Measurements from ENCODE around the gene DGKE.
A peak's percentile ranks its signal among the peaks of the same experiment; 100 is the strongest.

DGKE gene

DNA sequence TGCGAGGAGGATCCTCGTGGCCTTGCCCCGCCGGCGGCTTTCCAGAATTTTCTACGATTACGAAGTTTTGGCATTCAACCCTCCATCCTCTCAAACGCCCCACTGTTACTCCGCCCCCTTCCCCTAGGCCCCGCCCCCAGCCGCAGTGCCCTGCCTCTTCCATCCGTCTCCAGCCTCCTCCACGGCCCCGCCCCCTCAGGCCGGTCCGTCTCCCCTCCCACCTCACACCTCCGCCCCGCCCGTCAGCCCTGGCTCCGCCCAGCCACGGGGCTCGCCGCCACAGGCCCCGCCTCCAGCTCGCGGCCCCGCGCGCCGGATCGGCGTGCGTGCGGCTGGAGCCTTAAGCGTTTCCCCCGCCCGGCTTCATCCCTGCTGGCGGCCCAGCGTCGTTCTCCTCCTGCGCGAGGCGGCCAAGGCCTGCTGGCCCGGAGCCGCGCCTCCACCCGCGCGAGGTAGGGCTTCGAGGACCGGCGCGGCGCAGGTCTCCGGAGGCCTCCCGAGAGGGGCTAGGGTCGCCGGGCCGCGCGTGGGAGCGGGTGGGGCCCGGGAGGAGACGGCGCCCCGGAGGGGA, at the start of gene DGKE, which contains the start of gene C17orf67:
TSS of gene DGKE (plus strand) at position 343 of the 571 bp plus-strand sequence. CDS start 645 bp downstream, outside the sequence.
TSS of gene C17orf67 (minus strand) at position 112 of the 571 bp plus-strand sequence. CDS start 18,110 bp downstream, outside the sequence.
- Mint-ChIP-seq H3K4me3 (peak within 1 kb of the TSS; percentile 95 to 97), H3K4me1 (peaks cover 29 to 54% of the 10 kb centered on the region in 2 donors), H3K36me3 (peaks cover 21 to 36% of the 10 kb centered on the region in 2 donors), H3K27ac (peak within 1 kb of the TSS; percentile 90), H3K9me3 (no peaks in the 10 kb centered on the region), H3K27me3 (no peaks in the 10 kb centered on the region)
- peak; percentile 95 for DNase-seq
- peak; percentile 85 to 91 for ATAC-seq (replicated peaks)

- peaks cover 23 to 44% of the 10 kb centered on the region in 2 donors for H3K4me1 Mint-ChIP-seq
- peaks cover 2 to 18% of the 10 kb centered on the region in 2 donors for H3K27me3 Mint-ChIP-seq
- H3K9me3 Mint-ChIP-seq = peaks cover 0 to 5% of the 10 kb centered on the region in 2 donors
- H3K4me3 Mint-ChIP-seq = no peak overlapping the region
- no peak overlapping the region for H3K27ac Mint-ChIP-seq
- DNase-seq = no peak
- peaks cover 5 to 15% of the 10 kb centered on the region in 2 donors for H3K36me3 Mint-ChIP-seq
- no peak for ATAC-seq (replicated peaks)
Measured at GRCh38 chr17:56785405-56785804, 48.5 kb upstream of the DGKE start.

DNA sequence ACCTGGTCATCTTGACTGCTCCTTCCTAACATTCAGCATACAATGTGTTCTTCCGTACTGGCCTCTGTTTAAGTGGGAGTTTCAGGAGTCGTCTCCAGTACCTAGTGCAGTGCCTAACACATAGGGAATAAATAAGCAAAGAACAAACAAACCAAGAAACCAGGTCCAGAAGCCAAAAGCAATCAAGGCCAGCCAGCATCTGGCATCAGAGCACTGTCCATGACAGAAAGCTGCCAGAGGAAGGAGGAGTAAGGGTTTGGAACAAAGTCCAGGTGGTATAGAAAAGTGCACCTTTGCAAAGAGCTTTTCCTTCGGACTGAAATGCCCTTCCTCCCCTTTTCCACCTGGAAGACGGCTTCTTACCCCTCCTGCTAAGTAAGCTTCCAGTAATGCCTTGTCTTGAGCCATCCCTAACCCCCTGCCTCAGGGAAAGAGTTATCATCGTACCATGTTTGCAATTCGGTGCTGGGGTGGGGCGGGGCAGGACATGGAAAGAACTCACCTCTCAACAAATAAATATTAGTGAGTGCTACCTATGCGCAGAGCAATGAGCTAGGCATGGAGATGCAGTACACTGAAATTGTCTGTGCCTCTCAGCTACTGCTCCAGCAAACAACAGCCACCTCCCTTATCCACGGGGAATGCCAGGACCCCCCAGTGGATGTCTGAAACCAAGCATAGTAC, 47.8 kb upstream of the DGKE start:
- DNase-seq (no peak), ATAC-seq (replicated peaks) (no peak)
- peak overlapping the region; percentile 91 for H3K27ac Mint-ChIP-seq
- peaks cover 7 to 21% of the 10 kb centered on the region in 2 donors for H3K36me3 Mint-ChIP-seq
- peaks cover 0 to 14% of the 10 kb centered on the region in 2 donors for H3K27me3 Mint-ChIP-seq
- H3K4me1 Mint-ChIP-seq = peaks cover 21 to 40% of the 10 kb centered on the region in 2 donors
- H3K4me3 Mint-ChIP-seq = peak overlapping the region in 1 of 2 donors; percentile 66
- H3K9me3 Mint-ChIP-seq = peaks cover 4 to 6% of the 10 kb centered on the region in 2 donors

GRCh38 chr17:56786989-56787482, 46.9 kb upstream of the DGKE start:
- Mint-ChIP-seq H3K27me3 (peaks cover 0 to 8% of the 10 kb centered on the region in 2 donors), H3K9me3 (peaks cover 4 to 8% of the 10 kb centered on the region in 2 donors), H3K27ac (peak overlapping the region; percentile 91), H3K4me3 (peak overlapping the region; percentile 36 to 66), H3K36me3 (peaks cover 9 to 27% of the 10 kb centered on the region in 2 donors), H3K4me1 (peaks cover 21 to 39% of the 10 kb centered on the region in 2 donors)
- ATAC-seq (replicated peaks) = peak; percentile 98 to 99
- peak; percentile 74 for DNase-seq

GRCh38 chr17:56792267-56792666, 41.7 kb upstream of the DGKE start:
- H3K4me3 Mint-ChIP-seq = peak overlapping the region in 1 of 2 donors; percentile 39
- peaks cover 7 to 8% of the 10 kb centered on the region in 2 donors for H3K4me1 Mint-ChIP-seq
- H3K27ac Mint-ChIP-seq = no peak overlapping the region

DNA sequence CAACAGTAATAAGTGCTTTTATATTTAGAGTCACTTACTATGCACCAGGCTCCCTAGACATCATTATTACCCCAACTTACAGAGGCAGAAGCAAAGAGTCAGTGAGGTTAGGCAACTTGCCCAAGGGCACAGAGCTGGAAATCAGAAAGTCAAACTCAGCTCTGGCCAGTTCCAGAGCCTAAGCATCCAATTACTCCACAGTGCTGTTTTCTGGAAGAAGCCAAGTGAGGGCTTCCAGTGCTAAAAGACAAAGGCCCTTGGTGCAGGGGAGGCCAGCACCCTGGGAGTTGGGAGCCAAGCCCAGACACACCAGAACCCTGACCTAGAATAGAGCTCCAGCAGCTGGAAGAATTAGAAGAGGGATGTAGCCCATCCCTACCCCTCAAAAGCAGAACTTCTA, 40.4 kb upstream of the DGKE start:
- H3K9me3 Mint-ChIP-seq = peaks cover 12 to 14% of the 10 kb centered on the region in 2 donors
- H3K4me3 Mint-ChIP-seq = no peak overlapping the region
- ATAC-seq (replicated peaks) (no peak), DNase-seq (no peak)
- peaks cover 0 to 5% of the 10 kb centered on the region in 2 donors for H3K4me1 Mint-ChIP-seq
- H3K36me3 Mint-ChIP-seq = peaks cover 17 to 38% of the 10 kb centered on the region in 2 donors
- no peak overlapping the region for H3K27ac Mint-ChIP-seq
- H3K27me3 Mint-ChIP-seq = no peaks in the 10 kb centered on the region

More at GRCh38 chr17:56792267-56792666, 41.7 kb upstream of the DGKE start:
- peaks cover 18 to 40% of the 10 kb centered on the region in 2 donors for H3K36me3 Mint-ChIP-seq
- ATAC-seq (replicated peaks) (no peak), DNase-seq (no peak)
- H3K27me3 Mint-ChIP-seq = no peaks in the 10 kb centered on the region
- H3K9me3 Mint-ChIP-seq = peaks cover 13 to 14% of the 10 kb centered on the region in 2 donors

GRCh38 chr17:56793957-56794356, 40.0 kb upstream of the DGKE start:
- Mint-ChIP-seq H3K36me3 (peaks cover 17 to 38% of the 10 kb centered on the region in 2 donors), H3K27me3 (no peaks in the 10 kb centered on the region), H3K27ac (no peak overlapping the region), H3K4me3 (no peak overlapping the region), H3K9me3 (peaks cover 12 to 14% of the 10 kb centered on the region in 2 donors), H3K4me1 (peaks cover 0 to 4% of the 10 kb centered on the region in 2 donors)
- DNase-seq = no peak
- ATAC-seq (replicated peaks) = no peak

DNA sequence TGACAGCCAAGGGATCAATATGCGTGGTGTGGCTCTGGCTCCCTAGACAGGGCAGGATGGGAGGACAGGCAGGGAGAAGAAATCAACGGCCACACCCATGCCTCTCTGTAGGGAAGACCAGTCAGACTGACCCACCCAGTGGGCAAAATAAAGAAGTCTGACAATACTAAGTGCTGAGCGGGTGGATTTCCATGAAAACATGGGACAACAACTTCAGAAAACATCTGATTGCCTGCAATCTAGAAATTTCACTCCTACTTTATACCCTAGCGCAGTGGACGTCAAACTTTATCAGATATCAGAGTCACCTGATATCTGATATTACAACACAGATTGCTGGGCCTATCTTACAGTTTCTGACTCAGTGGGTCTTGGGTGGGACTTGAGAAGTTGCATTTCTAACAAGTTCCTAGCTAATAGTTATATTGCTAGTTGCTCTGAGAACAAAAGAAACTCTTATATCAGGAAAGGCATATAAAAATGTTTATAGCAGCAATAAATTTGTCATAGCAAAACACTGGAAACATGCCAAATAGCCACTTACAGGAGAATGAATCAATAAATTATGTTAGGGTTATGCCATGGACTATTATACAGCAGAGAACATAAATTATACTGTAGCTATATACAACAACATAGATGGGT, 38.6 kb upstream of the DGKE start:
- Mint-ChIP-seq H3K4me1 (peaks cover 0 to 4% of the 10 kb centered on the region in 2 donors), H3K4me3 (no peak overlapping the region), H3K27ac (no peak overlapping the region), H3K27me3 (no peaks in the 10 kb centered on the region), H3K9me3 (peaks cover 12 to 14% of the 10 kb centered on the region in 2 donors), H3K36me3 (peaks cover 17 to 34% of the 10 kb centered on the region in 2 donors)
- ATAC-seq (replicated peaks) = no peak
- no peak for DNase-seq

DNA sequence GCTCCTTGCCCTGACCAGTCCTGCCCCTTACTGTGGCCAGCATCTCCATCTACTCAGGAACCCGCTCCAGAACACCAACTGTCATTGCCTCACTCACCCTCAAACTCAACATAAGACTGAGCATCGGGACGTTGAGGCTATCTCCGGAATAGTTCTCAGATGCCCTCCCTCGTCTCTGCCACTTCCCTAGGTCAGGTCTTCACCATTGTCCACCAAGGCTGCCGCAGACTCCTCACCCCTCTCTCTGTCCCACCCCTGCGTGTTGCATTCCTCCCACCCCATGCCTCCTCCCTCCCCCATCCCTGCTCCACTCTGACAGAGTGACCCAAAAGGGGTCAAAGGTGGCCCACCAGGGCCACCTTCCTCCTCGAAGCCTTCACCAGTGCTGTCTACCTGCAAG, 37.4 kb upstream of the DGKE start:
- DNase-seq (no peak), ATAC-seq (replicated peaks) (no peak)
- Mint-ChIP-seq H3K36me3 (peaks cover 15 to 26% of the 10 kb centered on the region in 2 donors), H3K27ac (no peak overlapping the region), H3K27me3 (no peaks in the 10 kb centered on the region), H3K4me1 (peaks cover 0 to 4% of the 10 kb centered on the region in 2 donors), H3K9me3 (peaks cover 10% of the 10 kb centered on the region in 2 donors), H3K4me3 (no peak overlapping the region)

- Mint-ChIP-seq H3K27me3 (no peaks in the 10 kb centered on the region), H3K4me1 (no peaks in the 10 kb centered on the region), H3K36me3 (peaks cover 6 to 13% of the 10 kb centered on the region in 2 donors), H3K4me3 (no peak overlapping the region), H3K27ac (no peak overlapping the region), H3K9me3 (peaks cover 0 to 2% of the 10 kb centered on the region in 2 donors)
- no peak for ATAC-seq (replicated peaks)
- DNase-seq = no peak
Measured at GRCh38 chr17:56798916-56799315, 35.0 kb upstream of the DGKE start.

GRCh38 chr17:56801459-56802178, 32.3 kb upstream of the DGKE start:
- ATAC-seq (replicated peaks) (no peak), DNase-seq (no peak)
- Mint-ChIP-seq H3K36me3 (peaks cover 2 to 6% of the 10 kb centered on the region in 2 donors), H3K4me1 (no peaks in the 10 kb centered on the region), H3K9me3 (no peaks in the 10 kb centered on the region), H3K27me3 (no peaks in the 10 kb centered on the region), H3K27ac (no peak overlapping the region), H3K4me3 (no peak overlapping the region)

GRCh38 chr17:56803071-56803470, 30.9 kb upstream of the DGKE start:
- ATAC-seq (replicated peaks) (no peak), DNase-seq (no peak)
- H3K36me3 Mint-ChIP-seq = peaks cover 2 to 7% of the 10 kb centered on the region in 2 donors
- no peaks in the 10 kb centered on the region for H3K9me3 Mint-ChIP-seq
- no peaks in the 10 kb centered on the region for H3K4me1 Mint-ChIP-seq
- no peak overlapping the region for H3K4me3 Mint-ChIP-seq
- no peak overlapping the region for H3K27ac Mint-ChIP-seq
- no peaks in the 10 kb centered on the region for H3K27me3 Mint-ChIP-seq

DNA sequence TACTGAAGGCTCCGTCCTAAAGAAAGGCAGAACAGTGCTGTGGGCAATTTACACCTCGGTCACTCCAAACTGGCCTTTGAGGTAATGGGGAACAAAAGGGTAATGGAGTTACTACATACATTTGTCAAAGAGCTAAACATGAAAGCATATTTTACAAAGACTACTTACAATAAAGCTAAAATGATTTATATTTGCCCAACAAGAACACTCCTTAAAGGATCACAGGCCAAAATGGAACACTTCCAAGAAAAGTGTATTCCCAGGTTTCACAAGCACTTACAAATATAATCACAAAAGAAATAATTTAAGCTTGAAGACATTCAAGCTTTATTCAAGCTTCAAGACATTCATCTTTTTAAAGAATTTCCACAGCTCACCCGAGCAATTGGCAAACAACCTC, 29.5 kb upstream of the DGKE start:
- ATAC-seq (replicated peaks) = no peak
- no peak for DNase-seq
- Mint-ChIP-seq H3K27me3 (no peaks in the 10 kb centered on the region), H3K4me1 (no peaks in the 10 kb centered on the region), H3K9me3 (no peaks in the 10 kb centered on the region), H3K36me3 (peaks cover 2 to 7% of the 10 kb centered on the region in 2 donors), H3K27ac (no peak overlapping the region), H3K4me3 (no peak overlapping the region)

DNA sequence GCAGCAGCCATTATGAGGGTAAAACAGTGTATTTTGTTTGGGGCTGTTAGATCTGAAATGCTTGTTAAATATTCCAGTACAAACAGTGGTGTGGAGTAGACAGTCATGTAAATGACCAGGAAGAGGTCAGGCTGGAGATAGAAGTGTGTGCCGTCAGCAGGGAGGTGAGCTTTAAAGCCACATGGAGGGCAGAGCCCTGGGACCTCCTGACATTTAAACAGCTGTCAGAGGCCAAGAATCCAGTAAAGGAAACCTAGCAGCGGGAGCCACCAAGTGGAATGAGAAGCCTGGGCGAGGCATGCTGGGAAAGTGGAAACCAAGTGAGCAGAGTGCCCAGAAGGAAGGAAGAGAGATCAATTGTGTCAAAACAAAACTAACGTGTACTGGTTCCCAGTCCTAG, 27.0 kb upstream of the DGKE start:
- H3K4me1 Mint-ChIP-seq = no peaks in the 10 kb centered on the region
- DNase-seq (no peak), ATAC-seq (replicated peaks) (no peak)
- peaks cover 0 to 7% of the 10 kb centered on the region in 2 donors for H3K36me3 Mint-ChIP-seq
- H3K27ac Mint-ChIP-seq = no peak overlapping the region
- H3K27me3 Mint-ChIP-seq = no peaks in the 10 kb centered on the region
- no peak overlapping the region for H3K4me3 Mint-ChIP-seq
- H3K9me3 Mint-ChIP-seq = no peaks in the 10 kb centered on the region
